Ovary (tissue), 9 donors: ENCODE data around the gene QPRT. TPM values are rescaled to one million over a fixed set of nuclear protein-coding genes. Genes with fewer than 3 reads are reported as not detected.

Source experiments
- DNase-seq, 5 donors: peaks; one replicate each; pipeline ENCODE4 v3.0.0-alpha.2; 2019 to 2020
- H3K27ac ChIP-seq, 2 donors: fragments of 200-600 bp; one replicate each; pipeline versions ENCODE4 v1.5.1 to v1.8.0; 2019 to 2022
- H3K27me3 ChIP-seq: fragments of 200-600 bp; one replicate; pipeline ENCODE4 v1.8.0; 2022
- H3K36me3 ChIP-seq: fragments of 200-600 bp; sonication (generic); one replicate; pipeline ENCODE4 v1.5.1; 2019
- H3K4me1 ChIP-seq: one replicate; pipeline ENCODE4 v1.8.1; 2013; ENCODE audit warnings: mild to moderate bottlenecking, moderate library complexity; ENCODE audit not compliant: insufficient read depth
- H3K4me3 ChIP-seq: fragments of 200-600 bp; sonication (generic); one replicate; pipeline ENCODE4 v1.5.1; 2017
- H3K9me3 ChIP-seq, 2 donors: fragments of 200-600 bp in 1 of 2; sonication (generic) in 1 of 2; one replicate each; pipeline versions ENCODE4 v1.5.1 to v1.8.1; 2013 to 2019; ENCODE audit warnings: mild to moderate bottlenecking in 1 of 2, moderate library complexity in 1 of 2
- EP300 ChIP-seq: sonication (generic); formaldehyde crosslinking; IDR thresholded peaks from one replicate; pipeline ENCODE4 v1.6.1; 2017; ENCODE audit warnings: antibody characterized with exemption
- POLR2A ChIP-seq: fragments of 450-650 bp; IDR thresholded peaks from one replicate; pipeline ENCODE4 v1.6.1; 2017; ENCODE audit warnings: antibody characterized with exemption, mild to moderate bottlenecking, moderate library complexity
- WGBS, 3 donors: extraction: QIAGEN DNeasy Blood & Tissue Kit in 1 of 3; methylation state at CpG; one replicate each; pipeline versions ENCODE4 v1.1.5 to v1.1.7; 2013 to 2017; 5-methylcytosine and 5-hydroxymethylcytosine counted together
- intact Hi-C, 4 donors: fragments of 100-400 bp; cut with DNase I; formaldehyde crosslinking; loops; one replicate each; pipeline versions ENCODE4 v1.11.0 to v1.15.1; 2022 to 2023
- polyA plus RNA-seq, 2 donors: library from polyadenylated mRNA; stranded (reverse); fragments of 200-250 nt in 1 of 2; fragments of 350-450 nt in 1 of 2; fragmentation: Illumina TruSeq in 1 of 2; extraction: RNeasy Lipid Tissue Mini Kit (QIAGEN cat#74804) in 1 of 2; gene quantifications; one replicate each; pipeline ENCODE4 v1.2.3, GENCODE V29; 2013 to 2014
- total RNA-seq, 7 donors: library from RNA; depleted of rRNA in 2 of 7; stranded (reverse); fragments of >200 nt in 2 of 7; fragmentation: NEBNext Ultra II Directional in 3 of 7; extraction: Animal tissue kit (Norgen Biotek cat#: 25700) in 3 of 7; gene quantifications; one replicate each; pipeline versions ENCODE4 v1.1.0 to v1.2.4, GENCODE V29; 2016 to 2023
- TF ChIP-seq, protein P1 (sequence below), 3 donors: fragments of 450-650 bp in 2 of 3; fragments of 200-600 bp in 1 of 3; IDR thresholded peaks; one replicate each; pipeline versions ENCODE4 v1.5.1 to v1.8.0; 2016 to 2022; ENCODE audit warnings: antibody characterized with exemption in 3 of 3, mild to moderate bottlenecking in 1 of 3
- donor health status: DM: no; HTN: no; CAD: no; lungs with moderate emphysema.
- donor health status: DM: no; HTN: no; CAD: no.
- donor health status: Bipolar disorder and iron deficiency.
- donor health status: DM: yes; HTN: yes; CAD: no.
- donor health status: DM: no; HTN: no; CAD: no.
- donor health status: DM: yes; HTN: yes; CAD: no.

QPRT gene
- total and polyA plus RNA-seq, 9 donors, result 21.4 to 67.9 (median 43.1) TPM

DNA sequence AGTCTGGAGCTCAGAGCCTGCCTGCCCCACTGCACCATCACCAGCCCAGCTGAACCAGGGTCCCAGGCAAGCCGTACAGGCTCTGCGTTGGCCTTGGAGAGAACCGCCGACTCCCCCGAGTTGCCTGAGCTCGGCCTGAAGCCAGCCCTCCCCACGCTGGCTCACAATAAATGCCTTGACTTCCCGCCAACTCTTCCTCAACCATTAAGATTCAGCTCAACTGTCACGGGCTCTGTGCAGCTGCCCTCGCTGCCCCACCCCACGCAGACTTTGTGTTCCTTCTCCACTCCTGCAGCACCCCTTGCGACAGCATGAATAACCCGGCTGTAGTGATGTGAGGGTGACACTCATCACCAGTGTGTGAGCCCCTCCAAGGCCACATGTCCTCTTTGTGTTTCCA is 4.8 kb upstream of the QPRT start:
- Histone ChIP-seq H3K36me3 (no peaks in the 10 kb centered on the region), H3K9me3 (no peaks in the 10 kb centered on the region), H3K4me1 (peaks cover 2% of the 10 kb centered on the region), H3K4me3 (no peak overlapping the region), H3K27me3 (no peaks in the 10 kb centered on the region), H3K27ac (peak overlapping the region in 1 of 2 donors; percentile 59)
- TF ChIP-seq EP300, result no peak
- TF ChIP-seq, protein P1, sequence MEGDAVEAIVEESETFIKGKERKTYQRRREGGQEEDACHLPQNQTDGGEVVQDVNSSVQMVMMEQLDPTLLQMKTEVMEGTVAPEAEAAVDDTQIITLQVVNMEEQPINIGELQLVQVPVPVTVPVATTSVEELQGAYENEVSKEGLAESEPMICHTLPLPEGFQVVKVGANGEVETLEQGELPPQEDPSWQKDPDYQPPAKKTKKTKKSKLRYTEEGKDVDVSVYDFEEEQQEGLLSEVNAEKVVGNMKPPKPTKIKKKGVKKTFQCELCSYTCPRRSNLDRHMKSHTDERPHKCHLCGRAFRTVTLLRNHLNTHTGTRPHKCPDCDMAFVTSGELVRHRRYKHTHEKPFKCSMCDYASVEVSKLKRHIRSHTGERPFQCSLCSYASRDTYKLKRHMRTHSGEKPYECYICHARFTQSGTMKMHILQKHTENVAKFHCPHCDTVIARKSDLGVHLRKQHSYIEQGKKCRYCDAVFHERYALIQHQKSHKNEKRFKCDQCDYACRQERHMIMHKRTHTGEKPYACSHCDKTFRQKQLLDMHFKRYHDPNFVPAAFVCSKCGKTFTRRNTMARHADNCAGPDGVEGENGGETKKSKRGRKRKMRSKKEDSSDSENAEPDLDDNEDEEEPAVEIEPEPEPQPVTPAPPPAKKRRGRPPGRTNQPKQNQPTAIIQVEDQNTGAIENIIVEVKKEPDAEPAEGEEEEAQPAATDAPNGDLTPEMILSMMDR (IDR thresholded peaks at IDR 0.05), result no peak
- TF ChIP-seq POLR2A, result no peak
- intact Hi-C loops, result loop anchor here in 1 of 4 donors (10.0 kb wide), 1 partner anchor 89 kb away; no protein-coding TSS in a partner anchor
- 2 to 6% (median 3%) methylated on average over 13 of the region's 13 CpGs for WGBS, 3 donors
- peak; percentile 84 to 92 (median 89) for DNase-seq

DNA sequence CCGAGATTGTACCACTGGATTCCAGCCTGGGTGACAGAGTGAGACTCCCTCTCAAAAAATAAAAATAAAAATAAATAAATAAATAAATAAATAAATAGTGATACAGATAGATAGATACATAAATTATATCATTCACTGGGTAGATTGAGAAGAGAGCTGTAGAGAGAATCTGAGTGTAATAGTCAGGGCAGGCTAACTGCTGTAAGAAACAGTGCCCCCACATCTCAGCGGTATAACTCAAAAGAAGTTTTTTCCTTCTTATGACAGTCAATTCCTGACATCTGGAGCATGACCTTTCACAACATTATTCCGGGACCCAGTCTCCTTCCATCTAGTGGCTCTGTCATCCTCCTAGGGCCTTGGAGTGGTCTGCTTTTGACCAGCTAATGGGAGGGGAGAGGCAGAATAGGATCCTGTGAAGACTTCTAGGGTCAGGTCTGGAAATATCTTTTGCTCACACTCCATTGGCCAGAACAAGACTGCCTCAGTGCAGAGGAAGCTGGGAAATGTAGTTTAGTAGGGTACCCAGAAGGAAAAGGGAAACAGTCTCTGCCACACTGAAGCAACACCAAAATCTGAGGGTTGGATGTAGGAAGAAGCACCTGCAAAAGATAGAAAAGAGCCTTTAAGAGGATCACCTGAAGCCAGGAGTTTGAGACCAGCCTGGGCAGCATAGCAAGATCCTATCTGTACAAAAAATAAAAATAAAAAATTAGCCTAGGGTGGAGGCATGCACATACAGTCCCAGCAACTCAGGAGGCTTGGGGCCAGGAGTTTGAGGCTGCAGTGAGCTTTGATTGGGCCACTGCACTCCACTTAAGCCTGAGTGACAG is 3.0 kb upstream of the QPRT start:
- Histone ChIP-seq H3K27ac (peak overlapping the region in 1 of 2 donors; percentile 5), H3K9me3 (no peaks in the 10 kb centered on the region), H3K36me3 (no peaks in the 10 kb centered on the region), H3K27me3 (no peaks in the 10 kb centered on the region), H3K4me1 (peaks cover 5% of the 10 kb centered on the region), H3K4me3 (no peak overlapping the region)
- intact Hi-C loops, result loop anchor here in 1 of 4 donors (10.0 kb wide), 1 partner anchor 91 kb away; no protein-coding TSS in a partner anchor
- no peak for TF ChIP-seq EP300
- TF ChIP-seq POLR2A, result no peak
- TF ChIP-seq, protein P1 (IDR thresholded peaks at IDR 0.05), result no peak
- 54 to 64% (median 60%) methylated on average over 3 of the region's 3 CpGs for WGBS, 3 donors
- DNase-seq, result no peak

- Histone ChIP-seq H3K27me3 (no peaks in the 10 kb centered on the region), H3K4me3 (no peak overlapping the region), H3K4me1 (peaks cover 5% of the 10 kb centered on the region), H3K27ac (no peak overlapping the region), H3K9me3 (no peaks in the 10 kb centered on the region), H3K36me3 (no peaks in the 10 kb centered on the region)
- 94 to 96% (median 94%) methylated on average over 23 of the region's 23 CpGs for WGBS, 3 donors
- TF ChIP-seq POLR2A, result no peak
- no peak for TF ChIP-seq EP300
- TF ChIP-seq, protein P1 (IDR thresholded peaks at IDR 0.05), result no peak
- DNase-seq, result no peak
- intact Hi-C loops, result loop anchor here in 1 of 4 donors (10.0 kb wide), 1 partner anchor 92 kb away; no protein-coding TSS in a partner anchor
These were observed 1.8 kb upstream of the QPRT start for GRCh38 chr16:29676989-29677785.

- Histone ChIP-seq H3K4me3 (no peak overlapping the region), H3K27ac (no peak overlapping the region), H3K36me3 (no peaks in the 10 kb centered on the region), H3K27me3 (no peaks in the 10 kb centered on the region), H3K4me1 (peaks cover 3% of the 10 kb centered on the region), H3K9me3 (no peaks in the 10 kb centered on the region)
- no peak for DNase-seq
- 49 to 60% (median 56%) methylated on average over 10 of the region's 10 CpGs for WGBS, 3 donors
- TF ChIP-seq, protein P1 (IDR thresholded peaks at IDR 0.05), result no peak
- TF ChIP-seq EP300 (no peak), POLR2A (no peak)
- intact Hi-C loops, result no loop called here
These were observed 1.2 kb downstream of the QPRT start for GRCh38 chr16:29680180-29680598.
